Panc1 (cell line): ENCODE measurements around the gene C1QL2.

Source experiments
- CTCF ChIP-seq: fragments of 450-650 bp; IDR thresholded peaks from 2 replicates; pipeline ENCODE4 v1.5.1; 2017; ENCODE audit warnings: mild to moderate bottlenecking
- POLR2AphosphoS5 ChIP-seq: IDR thresholded peaks from 2 replicates; pipeline ENCODE4 v1.6.1; 2012; ENCODE audit warnings: mild to moderate bottlenecking, low read depth, low read length, moderate library complexity
- REST ChIP-seq, 2 experiments: IDR thresholded peaks; 2 replicates each; pipeline ENCODE4 v1.6.1; 2011 to 2012; ENCODE audit warnings: low read depth in 2 of 2, control low read depth in 1 of 2, low read length in 1 of 2, mild to moderate bottlenecking in 1 of 2, moderate library complexity in 1 of 2; ENCODE audit not compliant: insufficient read depth in 1 of 2
- SIN3A ChIP-seq: IDR thresholded peaks from 2 replicates; pipeline ENCODE4 v1.6.1; 2012; ENCODE audit warnings: low read depth, mild to moderate bottlenecking, low read length, moderate library complexity, borderline replicate concordance; ENCODE audit not compliant: insufficient read depth
- TCF7L2 ChIP-seq: IDR thresholded peaks from 2 replicates; pipeline ENCODE4 v1.6.1; 2011; ENCODE audit warnings: mild to moderate bottlenecking, low read depth, low read length, inconsistent platforms

GRCh38 chr2:119175517-119175916, 17.0 kb upstream of the C1QL2 start:
- TF ChIP-seq CTCF (no peak), REST (IDR thresholded peaks at IDR 0.05; ENCODE audit: insufficient read depth in 1 of 2, low read depth in 2 of 2, low read length in 1 of 2) (no peak), POLR2AphosphoS5 (no peak), SIN3A (no peak), TCF7L2 (no peak)
